ENCODE results near the gene PRSS8.
A peak's percentile ranks its signal among the peaks of the same experiment; 100 is the strongest.
"Not testable (repeated sequence)": the region's sequence is repeated elsewhere in the genome, so short reads cannot be mapped to it uniquely, and the experiment has no call there.

Gene PRSS8

GRCh38 chr16:31135535-31136286 is at the start of gene PRSS8:
Gene PRSS8, minus strand, starts transcription at chr16:31135727. Its CDS starts 229 bp downstream, at chr16:31135498.
- peak within 1 kb of the TSS; percentile 71 for H3K4me3 ChIP-seq (ENCODE audit: low read depth, low read length)

- no peak overlapping the region for H3K4me3 ChIP-seq (ENCODE audit: low read depth, low read length)
Measured at GRCh38 chr16:31184888-31185287, 49.4 kb upstream of the PRSS8 start.

GRCh38 chr16:31183432-31184428 is 48.2 kb upstream of the PRSS8 start:
- H3K4me3 ChIP-seq (ENCODE audit: low read depth, low read length) = no peak overlapping the region

- peak overlapping the region; percentile 41 for H3K4me3 ChIP-seq (ENCODE audit: low read depth, low read length)
Measured at GRCh38 chr16:31182391-31182790, 46.9 kb upstream of the PRSS8 start.

GRCh38 chr16:31181102-31181830 is 45.7 kb upstream of the PRSS8 start:
- peak overlapping the region; percentile 89 for H3K4me3 ChIP-seq (ENCODE audit: low read depth, low read length)

- peak within 1 kb of the TSS; percentile 89 for H3K4me3 ChIP-seq (ENCODE audit: low read depth, low read length)
Measured at GRCh38 chr16:31179747-31180459, 44.4 kb upstream of the PRSS8 start, which contains the start of gene FUS. Gene FUS, plus strand, starts transcription at chr16:31180139. Its CDS starts 76 bp downstream, at chr16:31180215.

- peak overlapping the region; percentile 89 for H3K4me3 ChIP-seq (ENCODE audit: low read depth, low read length)
Measured at GRCh38 chr16:31179219-31179746, 43.8 kb upstream of the PRSS8 start.

- no peak overlapping the region for H3K4me3 ChIP-seq (ENCODE audit: low read depth, low read length)
Measured at GRCh38 chr16:31177136-31177535, 41.6 kb upstream of the PRSS8 start.

GRCh38 chr16:31170048-31170447 is 34.5 kb upstream of the PRSS8 start:
- not testable (repeated sequence) for H3K4me3 ChIP-seq (ENCODE audit: low read depth, low read length)

GRCh38 chr16:31168848-31169247 is 33.3 kb upstream of the PRSS8 start:
- H3K4me3 ChIP-seq (ENCODE audit: low read depth, low read length) = no peak overlapping the region

GRCh38 chr16:31167315-31167714 is 31.8 kb upstream of the PRSS8 start:
- H3K4me3 ChIP-seq (ENCODE audit: low read depth, low read length) = no peak overlapping the region

- H3K4me3 ChIP-seq (ENCODE audit: low read depth, low read length) = no peak overlapping the region
Measured at GRCh38 chr16:31157136-31157535, 21.6 kb upstream of the PRSS8 start.

- H3K4me3 ChIP-seq (ENCODE audit: low read depth, low read length) = not testable (repeated sequence)
Measured at GRCh38 chr16:31150976-31151375, 15.4 kb upstream of the PRSS8 start.

GRCh38 chr16:31149894-31150890 is 14.7 kb upstream of the PRSS8 start, which contains the start of gene PRSS36:
Gene PRSS36, minus strand, starts transcription at chr16:31150066. Its CDS starts 31 bp downstream, at chr16:31150035.
- H3K4me3 ChIP-seq (ENCODE audit: low read depth, low read length) = no peak within 1 kb of the TSS

GRCh38 chr16:31149332-31149731 is 13.8 kb upstream of the PRSS8 start:
- H3K4me3 ChIP-seq (ENCODE audit: low read depth, low read length) = no peak overlapping the region

- no peak overlapping the region for H3K4me3 ChIP-seq (ENCODE audit: low read depth, low read length)
Measured at GRCh38 chr16:31148896-31149295, 13.4 kb upstream of the PRSS8 start.

GRCh38 chr16:31148281-31148728 is 12.8 kb upstream of the PRSS8 start:
- peak overlapping the region; percentile 27 for H3K4me3 ChIP-seq (ENCODE audit: low read depth, low read length)

GRCh38 chr16:31147574-31147973 is 12.0 kb upstream of the PRSS8 start:
- no peak overlapping the region for H3K4me3 ChIP-seq (ENCODE audit: low read depth, low read length)
